HFF-Myc (cell line): Measurements from ENCODE around the gene TIAM1.

Source experiments
- DNase-seq: peaks from one replicate; pipeline ENCODE4 v3.0.0-alpha.2; 2011; ENCODE audit warnings: low read depth; ENCODE audit errors: extremely low read depth
- H3K4me3 ChIP-seq: replicated peaks from 2 replicates; pipeline ENCODE4 v1.5.1; 2011; ENCODE audit warnings: low read depth, mild to moderate bottlenecking, control low read depth, low read length
- TF ChIP-seq, protein P1 (sequence below): IDR thresholded peaks from 2 replicates; pipeline ENCODE4 v1.5.1; 2012; ENCODE audit warnings: mild to moderate bottlenecking, low read depth, low read length, control low read depth; ENCODE audit errors: missing control alignments

The TIAM1 gene

DNA sequence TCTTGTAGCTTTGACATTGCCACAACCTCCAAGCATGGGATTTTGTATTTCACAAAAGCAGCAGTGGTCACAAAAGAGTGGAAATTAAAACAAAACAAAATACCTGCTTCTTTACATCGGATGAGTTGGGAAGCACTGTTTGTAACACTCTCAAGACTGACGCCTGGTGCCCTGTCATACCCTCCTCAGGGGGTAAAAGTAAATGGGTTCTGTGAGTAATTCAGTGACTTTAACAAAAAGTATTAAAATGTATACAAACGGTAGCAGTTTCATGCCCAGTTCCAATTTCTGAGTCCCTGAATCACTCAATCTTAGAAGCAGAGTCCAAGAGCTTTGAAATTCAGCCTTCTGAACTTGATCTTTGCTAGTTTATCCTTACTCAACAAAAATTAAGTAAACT, 152.5 kb downstream of the TIAM1 start:
- TF ChIP-seq, protein P1, sequence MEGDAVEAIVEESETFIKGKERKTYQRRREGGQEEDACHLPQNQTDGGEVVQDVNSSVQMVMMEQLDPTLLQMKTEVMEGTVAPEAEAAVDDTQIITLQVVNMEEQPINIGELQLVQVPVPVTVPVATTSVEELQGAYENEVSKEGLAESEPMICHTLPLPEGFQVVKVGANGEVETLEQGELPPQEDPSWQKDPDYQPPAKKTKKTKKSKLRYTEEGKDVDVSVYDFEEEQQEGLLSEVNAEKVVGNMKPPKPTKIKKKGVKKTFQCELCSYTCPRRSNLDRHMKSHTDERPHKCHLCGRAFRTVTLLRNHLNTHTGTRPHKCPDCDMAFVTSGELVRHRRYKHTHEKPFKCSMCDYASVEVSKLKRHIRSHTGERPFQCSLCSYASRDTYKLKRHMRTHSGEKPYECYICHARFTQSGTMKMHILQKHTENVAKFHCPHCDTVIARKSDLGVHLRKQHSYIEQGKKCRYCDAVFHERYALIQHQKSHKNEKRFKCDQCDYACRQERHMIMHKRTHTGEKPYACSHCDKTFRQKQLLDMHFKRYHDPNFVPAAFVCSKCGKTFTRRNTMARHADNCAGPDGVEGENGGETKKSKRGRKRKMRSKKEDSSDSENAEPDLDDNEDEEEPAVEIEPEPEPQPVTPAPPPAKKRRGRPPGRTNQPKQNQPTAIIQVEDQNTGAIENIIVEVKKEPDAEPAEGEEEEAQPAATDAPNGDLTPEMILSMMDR, result no peak
- H3K4me3 ChIP-seq, result no peak overlapping the region
- DNase-seq, result no peak

- H3K4me3 ChIP-seq, result no peak overlapping the region
- TF ChIP-seq, protein P1, result no peak
- no peak for DNase-seq
Observed at GRCh38 chr21:31190516-31190915, 153.5 kb downstream of the TIAM1 start.

DNA sequence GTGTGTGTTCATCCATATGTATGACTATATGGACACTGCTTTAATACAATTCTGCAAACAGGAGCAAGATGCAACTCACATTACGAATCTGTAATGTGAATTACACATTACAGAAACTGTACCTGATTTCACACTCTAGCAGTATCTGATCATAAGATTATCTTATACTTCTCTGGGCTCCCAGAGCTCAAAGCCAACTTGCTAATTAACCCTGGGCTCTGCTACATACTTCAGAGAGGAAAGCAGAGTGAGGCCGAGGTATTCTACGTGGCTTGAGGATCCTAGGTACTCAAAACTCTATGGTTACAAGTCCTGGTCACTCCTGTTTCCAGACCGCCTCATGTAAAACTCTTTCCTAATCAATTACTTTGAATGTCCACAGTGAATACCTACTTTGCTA, 156.6 kb downstream of the TIAM1 start:
- no peak overlapping the region for H3K4me3 ChIP-seq
- TF ChIP-seq, protein P1, result no peak
- no peak for DNase-seq

DNA sequence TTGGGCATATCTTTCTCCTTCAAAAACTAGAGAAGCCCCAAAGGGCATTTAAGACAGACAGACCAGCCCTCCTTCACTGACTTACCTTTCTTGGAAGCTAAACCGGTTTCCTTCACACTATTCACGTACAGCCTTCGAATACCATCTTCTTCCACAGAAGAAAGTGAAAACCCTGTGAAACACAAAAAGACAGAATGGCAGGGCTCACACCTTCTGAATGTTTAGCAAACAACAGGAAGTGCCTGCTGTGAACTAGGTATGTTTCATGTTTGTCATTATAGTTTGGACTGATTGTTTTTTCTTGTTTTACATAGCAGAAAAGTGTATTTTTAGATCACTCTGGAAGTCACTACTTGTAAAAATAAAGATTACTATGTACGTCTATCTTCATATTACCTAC, 157.1 kb downstream of the TIAM1 start:
- TF ChIP-seq, protein P1, result no peak
- H3K4me3 ChIP-seq, result no peak overlapping the region
- no peak for DNase-seq

DNA sequence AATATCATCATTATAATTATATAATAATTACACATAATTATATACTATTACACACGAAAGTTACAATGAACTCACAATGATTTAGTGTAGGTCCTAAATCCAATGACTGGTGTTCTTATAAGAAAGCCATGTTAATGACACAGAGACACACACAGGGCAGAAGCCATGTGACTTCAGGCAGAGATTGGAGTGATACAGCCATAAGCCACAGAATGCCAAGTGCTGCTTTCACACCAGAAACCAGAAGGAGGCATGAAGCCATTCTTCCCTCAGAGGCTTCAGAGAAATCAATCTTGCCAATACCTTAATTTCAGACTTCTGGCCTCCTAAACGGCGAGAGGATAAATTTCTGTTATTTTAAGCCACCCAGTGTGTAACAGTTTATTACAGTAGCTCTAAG, 158.4 kb downstream of the TIAM1 start:
- TF ChIP-seq, protein P1, result no peak
- DNase-seq, result no peak
- no peak overlapping the region for H3K4me3 ChIP-seq

DNA sequence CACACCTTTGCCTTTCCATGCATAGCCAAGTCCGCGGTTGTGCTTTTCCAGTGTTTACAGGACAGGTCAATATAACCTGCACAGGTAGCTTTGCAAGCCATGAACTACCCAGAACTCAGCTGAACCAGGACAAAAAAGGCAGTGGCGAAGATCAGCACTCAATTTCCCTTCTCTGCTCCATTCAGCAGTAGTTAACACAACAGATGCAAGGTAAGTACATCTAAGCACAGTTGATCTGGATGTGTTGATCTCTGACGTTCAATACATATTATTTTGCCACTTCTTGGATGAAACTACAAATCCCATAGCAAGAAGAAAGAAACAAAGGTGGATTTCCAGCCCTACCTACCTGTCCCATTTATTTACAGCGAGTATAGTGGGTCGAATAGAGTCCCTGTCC, 159.2 kb downstream of the TIAM1 start:
- no peak for DNase-seq
- TF ChIP-seq, protein P1, result no peak
- H3K4me3 ChIP-seq, result no peak overlapping the region

DNA sequence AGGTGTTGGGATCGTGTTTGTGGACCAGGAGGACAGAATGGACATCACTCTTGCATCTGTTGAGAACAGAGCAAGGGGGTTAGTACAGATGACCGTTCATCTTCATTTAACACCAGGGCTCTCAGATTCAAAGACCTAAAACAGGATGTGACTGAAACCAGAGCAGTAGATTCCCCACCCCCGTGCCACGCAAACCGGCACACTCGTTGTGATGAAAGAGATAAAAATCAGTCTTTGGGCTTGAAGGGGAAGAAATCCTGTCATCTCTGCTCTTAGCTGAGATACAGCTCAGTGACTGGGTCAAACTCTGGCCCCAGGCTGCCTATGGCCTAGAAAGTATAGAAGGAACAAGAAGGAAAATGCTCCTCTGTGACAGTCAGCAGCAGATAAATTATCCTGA, 159.6 kb downstream of the TIAM1 start:
- H3K4me3 ChIP-seq, result no peak overlapping the region
- TF ChIP-seq, protein P1, result no peak
- no peak for DNase-seq
